NCI-H128 (cell line): ENCODE data around the gene SDCCAG8.
A peak's percentile ranks its signal among the peaks of the same experiment; 100 is the strongest.
"Not testable (repeated sequence)": the region's sequence is repeated elsewhere in the genome, so short reads cannot be mapped to it uniquely, and the experiment has no call there.

Experiments used
- DNase-seq: peaks from one replicate; lab custom pipeline; 2025; ENCODE audit not compliant: unreplicated experiment; lab: John Stamatoyannopoulos, UW

Gene SDCCAG8

DNA sequence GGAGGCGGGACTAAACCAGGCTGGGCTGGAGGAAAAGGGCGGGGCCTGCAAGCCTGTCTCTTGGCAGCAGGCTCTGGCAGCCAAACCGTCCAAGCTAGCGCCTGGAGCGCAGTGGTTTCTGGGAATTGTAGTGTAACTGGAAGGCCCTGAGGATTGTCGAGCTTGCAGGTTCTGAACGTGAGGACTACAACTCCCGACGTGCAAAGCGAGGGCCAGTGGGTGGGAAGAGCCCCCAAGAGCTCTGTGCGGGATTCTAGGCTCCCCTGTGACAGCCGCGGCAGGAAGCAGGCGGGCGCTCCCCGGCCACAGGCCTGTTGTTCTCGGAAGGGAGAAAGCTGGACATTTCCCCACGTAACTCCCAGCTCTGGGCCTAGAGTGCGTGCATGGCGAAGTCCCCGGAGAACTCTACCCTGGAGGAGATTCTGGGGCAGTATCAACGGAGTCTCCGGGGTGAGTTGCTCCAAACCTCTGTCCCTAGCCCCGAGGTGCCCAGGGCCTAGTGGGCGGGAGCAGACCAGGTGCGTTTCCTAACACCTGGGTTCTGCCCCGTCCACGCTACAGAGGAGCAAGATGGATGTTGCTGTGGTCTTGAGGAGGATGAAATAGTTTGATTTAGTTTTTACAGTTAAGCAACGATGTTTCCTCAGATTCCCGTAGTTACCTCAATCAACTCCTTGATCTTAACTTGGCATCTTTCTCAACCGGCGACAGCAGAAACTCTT is at the start of gene SDCCAG8:
Gene SDCCAG8, plus strand, starts transcription at position 251 of the 722 bp plus-strand sequence. Its CDS starts 133 bp downstream, at position 384.
- DNase-seq = peak; percentile 99

DNA sequence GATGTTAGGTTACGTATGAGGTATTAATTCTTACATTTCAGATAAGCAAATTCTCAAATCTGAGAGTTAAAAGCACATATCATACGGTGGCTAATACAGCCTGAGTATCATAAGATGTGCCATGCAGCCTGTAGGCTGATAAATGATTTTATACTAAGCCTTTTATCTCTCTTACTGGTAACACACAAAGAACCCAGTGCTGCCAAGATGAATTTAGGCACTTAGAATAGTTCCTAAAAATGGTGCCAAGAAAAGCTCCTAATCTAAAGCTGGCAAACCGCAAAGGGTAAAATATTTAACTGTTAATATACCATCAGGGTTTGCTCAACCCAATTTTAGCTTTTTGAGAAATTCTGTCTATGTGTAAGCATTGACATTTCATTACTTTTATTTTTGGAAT is 43.9 kb upstream of the SDCCAG8 start:
- DNase-seq = not testable (repeated sequence)

DNA sequence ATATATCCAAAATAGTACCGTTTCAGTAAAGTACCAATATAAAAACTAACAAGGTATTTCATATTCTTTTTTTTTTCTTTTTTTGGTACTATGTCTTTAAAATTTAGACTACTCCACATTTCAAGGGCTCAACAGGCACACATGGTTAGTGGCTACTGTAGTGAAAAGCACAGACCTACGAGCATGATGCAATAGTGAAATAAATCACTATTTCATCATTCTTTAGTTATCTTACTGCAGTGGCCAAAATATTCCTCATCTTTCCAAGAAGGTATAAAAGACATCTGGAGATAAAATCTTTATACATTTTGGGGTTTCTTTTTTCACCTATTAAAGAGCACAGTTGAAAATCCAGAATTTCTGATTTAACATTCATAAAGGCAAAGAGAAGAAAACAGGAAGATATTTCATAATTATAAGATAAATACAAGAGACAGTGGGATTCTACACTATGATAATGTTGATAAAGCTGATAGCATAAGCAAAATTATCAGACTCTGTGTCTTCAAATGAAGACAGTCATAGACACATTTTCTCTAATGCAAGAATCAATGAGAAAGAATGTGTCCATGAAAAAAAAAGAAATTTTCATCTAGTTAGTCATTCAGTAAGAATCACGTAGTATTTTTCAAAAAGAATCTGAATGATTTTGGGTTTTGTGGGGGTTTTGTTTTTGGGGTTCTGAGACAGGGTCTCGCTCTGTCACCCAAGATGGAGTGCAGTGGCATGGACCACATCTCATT is 42.6 kb upstream of the SDCCAG8 start:
- DNase-seq = no peak

DNA sequence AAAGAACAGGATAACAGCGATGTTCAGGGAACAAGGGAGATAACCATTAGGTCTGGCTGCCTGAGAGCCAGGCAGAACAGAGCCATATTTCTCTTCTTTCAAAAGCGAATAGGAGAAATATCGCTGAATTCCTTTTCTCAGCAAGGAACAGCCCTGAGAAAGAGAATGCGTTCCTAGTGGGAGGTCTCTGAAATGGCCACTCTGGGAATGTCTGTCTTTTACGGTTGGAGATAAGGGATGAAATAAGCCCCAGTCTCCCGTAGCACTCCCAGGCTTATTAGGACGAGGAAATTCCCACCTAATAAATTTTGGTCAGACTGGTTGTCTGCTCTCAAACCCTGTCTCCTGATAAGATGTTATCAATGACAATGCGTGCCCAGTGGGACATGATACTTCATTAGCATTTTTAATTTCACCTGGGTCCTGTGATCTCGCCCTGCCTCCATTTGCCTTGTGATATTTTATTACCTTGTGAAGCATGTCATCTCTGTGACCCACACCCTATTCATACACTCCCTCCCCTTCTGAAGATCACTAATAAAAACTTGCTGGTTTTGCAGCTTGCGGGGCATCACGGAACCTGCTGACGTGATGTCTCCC is 40.5 kb upstream of the SDCCAG8 start:
- DNase-seq = not testable (repeated sequence)

DNA sequence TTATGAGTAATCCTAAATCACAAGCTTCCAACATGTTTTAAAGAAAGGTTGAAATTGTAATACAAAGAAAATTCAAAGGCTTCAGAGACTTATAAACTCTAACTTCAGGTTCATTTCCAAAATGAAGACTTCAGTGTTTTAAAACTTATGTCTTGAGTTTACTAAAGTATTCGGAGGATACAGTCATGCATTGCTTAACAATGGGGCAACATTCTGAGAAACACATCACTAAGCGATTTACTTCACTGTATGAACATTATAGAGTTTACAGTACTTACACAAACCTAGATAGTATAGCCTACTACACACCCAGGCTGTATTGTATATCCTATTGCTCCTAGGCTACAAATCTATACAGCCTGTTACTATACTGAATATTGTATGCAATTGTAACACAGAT is 39.1 kb upstream of the SDCCAG8 start:
- DNase-seq = no peak

DNA sequence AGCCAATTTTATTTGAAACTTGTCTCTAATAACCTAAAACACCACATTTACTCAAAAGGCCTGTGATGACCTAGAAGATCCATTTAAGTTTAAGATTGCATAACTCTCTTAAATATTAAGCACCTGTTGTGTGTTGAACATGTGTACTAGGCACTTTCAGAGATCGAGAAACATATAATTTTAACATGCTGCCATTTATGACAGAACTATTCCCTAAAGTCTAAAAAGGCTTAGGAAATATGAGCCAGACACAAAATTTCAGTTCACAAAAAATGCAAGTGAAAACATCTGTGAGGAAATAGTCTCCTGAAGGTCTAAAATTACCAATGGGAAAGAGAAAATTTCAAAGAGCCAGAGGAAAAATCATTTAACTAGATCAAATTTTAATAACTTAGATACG is 38.5 kb upstream of the SDCCAG8 start:
- DNase-seq = no peak

DNA sequence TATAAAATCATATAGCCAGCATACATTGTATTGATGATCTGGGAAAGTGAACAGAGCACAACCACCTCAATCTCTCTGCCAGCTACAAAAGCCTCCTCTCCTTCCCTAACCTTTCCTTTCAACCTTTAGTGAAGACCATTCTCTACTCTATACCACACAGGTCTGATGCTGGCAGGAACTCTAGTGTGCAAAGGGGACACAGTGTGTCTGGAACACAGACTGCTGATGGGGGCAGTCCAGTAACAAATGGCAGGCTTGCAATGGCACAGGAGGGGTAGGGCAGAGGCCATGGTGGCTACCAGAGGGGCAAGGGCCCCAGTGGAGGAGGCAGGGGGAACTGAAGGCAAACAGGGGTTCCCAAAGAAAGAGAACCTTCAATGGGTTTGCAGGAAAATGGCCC is 37.8 kb upstream of the SDCCAG8 start:
- no peak for DNase-seq

DNA sequence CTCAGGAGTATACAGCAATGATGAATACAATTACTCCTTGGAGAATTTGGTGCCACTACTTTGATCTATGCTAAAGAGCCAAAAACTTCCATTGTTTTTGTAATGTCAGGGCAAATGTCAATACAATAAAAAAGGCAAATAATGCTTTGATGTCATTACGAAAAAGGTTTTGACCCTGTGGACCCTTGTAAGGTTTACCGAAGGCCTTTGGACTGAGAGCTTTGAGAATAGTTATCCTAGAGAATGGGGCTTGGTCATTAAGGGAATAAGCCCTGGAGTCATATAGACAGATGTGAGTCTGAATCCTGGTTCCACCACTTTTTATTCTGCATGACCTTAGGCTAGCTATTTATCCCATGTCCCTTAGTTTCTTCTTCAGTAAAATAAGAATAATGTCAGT is 28.2 kb upstream of the SDCCAG8 start:
- no peak for DNase-seq

DNA sequence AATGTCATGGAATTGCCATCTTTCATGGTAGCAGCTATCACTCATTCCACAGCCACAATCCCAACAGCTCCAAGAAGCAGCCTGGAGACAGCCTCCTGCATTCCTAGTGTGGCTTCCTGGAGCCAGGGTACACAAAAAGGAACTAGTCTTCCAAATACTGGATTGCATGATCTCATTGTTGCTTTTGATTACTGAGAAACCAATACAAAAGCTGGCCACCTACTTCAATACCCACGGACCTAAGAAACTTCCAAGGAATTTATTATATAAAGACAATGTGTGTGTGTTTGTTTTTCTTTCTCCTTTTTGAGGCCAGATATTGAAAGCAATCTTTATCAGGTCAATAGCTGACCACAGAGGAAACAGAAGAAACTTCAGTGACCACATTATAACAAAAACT is 26.3 kb upstream of the SDCCAG8 start:
- DNase-seq = no peak

DNA sequence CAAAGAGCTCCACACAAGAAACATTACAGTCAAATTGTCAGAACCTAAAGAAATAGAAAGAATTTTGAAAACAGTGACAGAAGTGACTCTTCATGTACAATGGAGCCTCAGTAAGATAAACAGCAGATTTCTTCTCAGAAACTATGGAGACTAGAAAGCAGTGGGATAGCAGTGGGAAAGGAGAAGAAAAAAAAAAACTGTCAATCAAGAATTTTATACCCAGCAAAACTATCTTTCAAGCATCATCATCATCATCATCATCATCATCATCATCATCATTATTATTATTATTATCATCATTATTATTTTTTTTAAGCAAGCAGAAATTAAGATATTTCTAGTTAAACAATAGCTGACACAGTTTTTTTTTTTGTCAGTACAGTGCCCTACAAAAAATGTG is 24.9 kb upstream of the SDCCAG8 start:
- no peak for DNase-seq

DNA sequence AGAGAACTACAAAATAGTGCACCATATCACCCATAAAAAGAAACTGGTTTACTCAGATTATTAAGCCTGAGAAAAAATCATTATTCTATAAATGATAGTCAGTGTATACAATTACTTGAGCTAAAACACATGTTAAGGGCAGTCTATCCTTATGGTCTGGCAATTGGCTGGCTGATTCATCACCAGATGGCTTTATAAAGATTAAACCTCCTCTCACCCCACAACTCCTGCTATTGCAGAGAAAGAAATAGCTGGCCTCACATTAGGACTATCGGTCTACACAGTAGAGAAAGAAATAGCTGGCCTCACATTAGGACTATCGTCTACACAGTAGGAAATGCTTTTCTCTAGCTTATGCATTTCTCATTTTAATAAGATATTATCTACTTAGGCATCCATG is 21.9 kb upstream of the SDCCAG8 start:
- no peak for DNase-seq

DNA sequence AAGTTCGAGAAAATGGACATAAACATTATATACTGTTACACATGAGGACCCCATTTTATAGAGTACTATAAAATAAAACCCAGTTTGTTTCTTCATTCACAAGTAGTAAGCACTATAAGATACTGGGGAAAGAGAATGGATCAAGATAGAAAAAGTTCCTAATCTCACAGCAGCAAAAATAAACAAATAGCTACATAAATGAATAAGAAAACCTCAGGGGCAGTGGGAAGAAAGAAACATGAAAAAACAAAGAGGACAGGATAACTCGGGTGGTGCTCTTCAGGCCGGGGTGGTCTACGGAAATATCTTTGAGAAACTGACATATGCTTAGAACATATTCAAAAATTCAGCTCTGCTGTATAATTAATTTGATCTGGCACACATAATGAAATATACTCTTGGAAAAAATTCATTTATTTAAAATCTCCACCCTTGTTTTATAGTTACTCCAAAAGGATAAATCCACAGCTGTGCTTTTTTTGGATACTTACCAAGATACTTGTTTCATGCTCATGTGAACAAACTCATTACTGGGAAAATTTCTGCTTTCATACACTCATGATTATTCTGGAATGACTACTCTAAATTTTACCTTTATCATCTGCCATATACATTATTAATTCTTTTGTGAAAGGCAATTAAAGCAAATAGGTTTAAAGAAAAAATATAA is 20.7 kb upstream of the SDCCAG8 start:
- no peak for DNase-seq

DNA sequence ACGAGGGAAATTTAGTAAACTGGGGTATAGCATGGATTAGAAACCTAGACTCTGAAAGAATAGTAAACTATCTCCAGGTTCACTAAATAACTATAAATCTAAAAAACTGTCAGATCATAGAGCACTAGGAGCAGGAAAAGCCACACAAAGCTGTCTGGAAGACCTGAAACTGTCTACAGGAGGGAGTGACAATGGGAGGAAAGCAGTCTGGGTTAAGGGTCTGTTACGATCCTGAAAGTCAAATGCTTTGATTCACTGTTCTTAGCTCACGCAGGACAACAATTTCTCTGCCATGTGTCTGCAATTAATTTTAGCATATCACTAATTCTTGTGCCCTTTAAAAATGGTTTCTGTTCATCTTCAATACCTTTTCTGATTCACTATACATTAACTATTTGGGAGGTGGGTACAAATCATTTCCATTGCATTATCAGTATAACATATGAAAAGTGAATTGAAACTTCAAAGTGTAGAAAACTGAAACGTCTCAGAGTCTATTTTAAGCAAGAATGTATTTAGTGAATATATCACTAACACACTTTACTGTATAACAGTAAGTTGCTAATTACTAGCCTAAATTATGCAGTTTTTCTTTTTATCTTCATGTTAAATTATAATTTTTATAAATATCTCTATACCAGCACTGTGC is 19.1 kb upstream of the SDCCAG8 start:
- DNase-seq = no peak

DNA sequence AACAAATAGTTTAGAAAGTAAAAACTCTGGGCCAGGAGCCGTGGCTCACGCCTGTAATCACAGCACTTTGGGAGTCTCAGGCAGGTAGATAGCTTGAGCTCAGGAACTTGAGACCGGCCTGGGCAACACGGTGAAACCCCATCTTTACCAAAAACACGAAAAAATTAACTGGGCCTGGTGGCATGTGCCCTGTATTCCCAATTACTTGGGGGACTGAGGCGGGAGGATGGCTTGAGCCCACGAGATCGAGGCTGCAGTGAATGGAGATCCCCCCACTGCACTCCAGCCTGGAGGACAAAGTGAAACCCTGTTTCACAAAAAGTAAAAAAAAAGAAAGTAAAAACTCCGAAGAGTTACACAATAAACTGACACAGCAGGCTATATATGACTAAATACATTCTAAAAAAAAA is 11.4 kb upstream of the SDCCAG8 start:
- no peak for DNase-seq

DNA sequence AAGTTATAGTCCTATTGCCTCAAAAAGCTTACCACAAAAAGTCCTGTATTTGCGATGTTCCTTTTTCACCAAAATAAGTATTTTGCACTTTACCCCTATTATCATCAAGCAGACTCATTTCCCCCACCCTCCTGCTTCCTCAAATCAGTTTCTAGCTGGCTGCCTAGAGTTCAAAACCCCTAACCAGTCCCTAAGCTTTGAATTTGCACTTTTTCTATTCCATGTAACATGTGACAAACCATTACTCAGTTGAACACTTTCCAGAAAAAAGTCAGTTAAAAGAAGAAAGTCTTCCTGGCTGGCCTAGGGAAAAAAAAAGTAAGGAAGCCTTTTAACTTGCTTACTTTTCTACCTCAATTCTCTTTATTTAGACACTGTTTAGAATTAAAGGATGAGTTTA is 8.9 kb upstream of the SDCCAG8 start:
- DNase-seq = no peak

DNA sequence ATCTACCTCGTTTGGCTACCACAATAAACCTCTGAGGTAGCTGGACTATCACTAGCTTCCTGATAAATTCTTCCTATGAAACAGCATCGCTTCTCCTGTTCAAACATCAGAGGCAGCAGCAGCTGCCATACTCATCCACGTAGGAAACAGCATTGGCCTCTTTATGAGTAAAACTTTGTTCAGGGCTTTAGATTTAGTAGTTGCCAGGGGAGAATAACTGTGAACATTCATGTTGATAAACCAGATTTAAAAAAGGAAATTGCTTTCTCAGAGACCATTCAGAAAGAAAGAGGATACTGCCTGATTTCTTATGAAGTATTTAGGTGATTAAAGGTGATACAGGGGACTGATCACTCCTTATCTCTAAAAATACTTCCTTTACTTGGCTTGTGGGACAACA is 7.9 kb upstream of the SDCCAG8 start:
- DNase-seq = no peak

DNA sequence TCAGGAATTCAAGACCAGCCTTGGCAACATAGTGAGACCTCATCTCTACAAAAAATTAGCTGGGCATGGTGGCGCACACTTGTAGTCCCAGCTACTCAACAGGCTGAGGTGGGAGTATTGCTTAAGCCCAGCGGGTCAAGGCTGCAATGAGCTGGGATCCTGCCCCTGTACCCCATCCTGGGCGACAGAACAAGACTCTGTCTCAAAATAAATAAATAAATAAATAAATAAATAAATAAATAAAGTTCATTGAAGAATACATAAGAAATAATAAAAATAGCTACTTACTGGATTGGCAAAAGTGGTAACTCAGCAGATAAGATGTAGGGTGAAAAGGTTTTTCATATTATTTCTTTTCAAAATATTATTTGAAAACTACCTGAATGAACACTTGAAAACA is 6.6 kb upstream of the SDCCAG8 start:
- no peak for DNase-seq

DNA sequence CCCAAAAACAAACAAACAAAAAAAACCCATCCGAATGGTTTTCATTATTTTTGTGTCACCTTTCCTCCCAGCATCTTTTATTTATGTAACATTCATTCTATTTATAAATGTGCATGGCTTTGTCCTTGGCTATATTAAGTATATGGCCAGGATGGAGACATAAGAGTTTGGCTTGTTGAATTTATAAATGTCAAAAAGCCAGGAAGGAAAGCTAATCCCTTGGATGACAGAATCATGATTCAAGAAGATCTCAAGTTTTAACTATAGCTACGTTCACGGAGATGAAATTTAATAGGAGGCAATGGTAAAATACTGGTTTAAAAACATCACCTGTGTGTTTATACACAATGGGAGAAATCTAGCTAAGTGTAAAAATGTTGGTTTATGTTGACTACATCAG is 5.7 kb upstream of the SDCCAG8 start:
- DNase-seq = no peak

DNA sequence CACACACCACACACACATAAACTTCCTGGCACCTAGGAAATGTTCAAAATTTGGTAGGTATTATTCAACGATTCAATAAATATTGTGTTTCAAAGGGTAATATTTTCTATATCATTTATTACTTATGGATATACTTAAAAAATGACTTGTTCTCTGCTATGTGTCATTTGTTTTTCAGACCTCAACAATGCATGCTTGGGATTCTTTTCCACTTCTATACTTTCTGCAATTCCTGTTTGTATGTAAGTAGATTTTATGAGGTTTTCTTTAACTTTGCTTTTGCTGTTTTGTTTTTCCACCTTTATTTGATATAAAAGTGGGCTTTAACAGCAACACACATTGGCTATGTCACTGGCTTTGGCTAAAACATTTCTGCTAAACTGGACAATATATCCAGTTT is 4.3 kb upstream of the SDCCAG8 start:
- DNase-seq = no peak

DNA sequence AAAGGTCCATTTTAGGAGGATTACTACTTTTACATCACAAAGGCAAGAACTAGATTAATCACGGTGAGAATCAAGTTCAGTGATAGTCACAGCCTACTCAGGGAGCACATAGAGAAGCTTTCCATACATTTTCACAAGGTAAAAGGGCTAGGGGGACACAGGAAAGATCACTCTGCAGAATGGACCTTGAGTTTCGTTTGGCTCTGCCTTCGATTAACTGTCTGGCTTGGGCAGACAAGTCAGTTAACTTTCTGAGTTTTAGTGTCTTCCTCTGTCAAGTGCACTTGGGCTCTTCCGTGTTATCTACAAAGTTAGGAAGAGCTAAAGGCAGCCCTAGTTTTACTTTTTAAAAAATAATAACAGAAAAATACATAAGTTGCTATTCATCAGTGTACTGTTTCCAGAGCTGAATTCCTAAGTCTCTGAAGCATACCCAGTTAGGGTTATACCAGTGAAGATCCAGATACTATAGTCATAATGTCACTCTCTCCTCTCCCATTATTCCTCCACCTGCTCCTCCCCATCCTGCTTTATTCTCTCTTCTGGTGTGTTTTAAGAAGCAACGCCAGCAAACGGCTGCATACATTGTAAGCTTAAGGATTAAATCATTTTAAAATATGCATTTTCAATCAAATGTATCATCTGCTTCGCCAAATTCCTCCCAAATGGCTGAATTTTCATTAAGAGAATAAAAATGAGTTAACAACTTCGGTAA is 2.5 kb upstream of the SDCCAG8 start:
- no peak for DNase-seq

DNA sequence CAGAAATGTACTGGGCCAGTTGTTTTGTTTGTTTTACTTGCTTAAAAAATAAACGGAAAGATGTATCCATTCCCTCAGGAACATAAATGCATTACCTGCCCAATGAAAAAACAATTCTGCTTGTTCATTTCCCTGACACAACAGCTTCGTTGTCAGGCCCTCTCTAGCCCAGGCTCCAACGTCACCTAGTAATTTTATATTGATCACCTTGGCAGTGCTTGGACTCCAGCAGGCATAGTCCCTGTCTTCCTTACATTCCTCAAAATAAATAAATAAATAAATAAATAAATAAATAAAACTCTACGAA is 2.0 kb upstream of the SDCCAG8 start:
- no peak for DNase-seq
